GM18907 (cell line): ENCODE results near the gene SLX4.
"Not testable (repeated sequence)": the region's sequence is repeated elsewhere in the genome, so short reads cannot be mapped to it uniquely, and the experiment has no call there.

Experiments
- ATAC-seq: cut with Tn5 transposase; IDR thresholded peaks from one replicate; pipeline ENCODE4 v1.9.1; 2021; ENCODE audit warnings: mild to moderate bottlenecking, moderate library complexity; ENCODE audit not compliant: unreplicated experiment

The SLX4 gene

DNA sequence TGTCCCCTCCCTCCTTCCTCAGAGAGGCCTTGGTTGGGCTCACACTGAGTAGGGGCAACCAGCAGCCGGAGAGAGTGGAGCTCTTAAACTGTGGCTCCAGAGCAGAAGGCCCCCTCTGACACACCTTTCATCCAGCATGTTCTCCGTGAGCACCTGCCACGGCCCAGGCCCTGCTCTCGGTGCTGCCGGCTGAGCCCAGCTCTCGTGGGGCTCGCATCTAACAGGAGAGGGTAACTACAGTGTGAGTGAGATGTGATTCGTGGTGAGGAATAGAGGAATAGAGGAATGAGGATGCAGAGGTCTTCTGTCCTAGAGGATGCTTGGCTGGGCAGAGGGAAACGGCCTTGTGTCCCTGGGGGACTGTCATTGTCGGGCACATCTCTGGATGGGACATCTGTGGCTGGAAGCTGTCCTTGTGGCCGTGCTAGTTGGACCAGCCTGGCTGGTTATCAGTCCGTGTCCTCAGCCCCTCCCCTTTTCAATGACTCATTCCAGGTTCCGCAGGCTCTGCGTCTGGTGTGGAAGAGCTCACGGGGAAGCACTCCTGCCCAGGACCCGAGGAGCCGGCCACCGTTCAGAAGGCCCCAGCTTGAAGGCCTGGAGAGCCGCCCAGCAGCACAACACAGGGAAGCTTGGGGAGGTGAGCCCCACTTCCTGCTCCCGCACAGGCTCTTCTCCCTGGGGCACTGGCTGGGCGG is 31.1 kb upstream of the SLX4 start:
- no peak for ATAC-seq

DNA sequence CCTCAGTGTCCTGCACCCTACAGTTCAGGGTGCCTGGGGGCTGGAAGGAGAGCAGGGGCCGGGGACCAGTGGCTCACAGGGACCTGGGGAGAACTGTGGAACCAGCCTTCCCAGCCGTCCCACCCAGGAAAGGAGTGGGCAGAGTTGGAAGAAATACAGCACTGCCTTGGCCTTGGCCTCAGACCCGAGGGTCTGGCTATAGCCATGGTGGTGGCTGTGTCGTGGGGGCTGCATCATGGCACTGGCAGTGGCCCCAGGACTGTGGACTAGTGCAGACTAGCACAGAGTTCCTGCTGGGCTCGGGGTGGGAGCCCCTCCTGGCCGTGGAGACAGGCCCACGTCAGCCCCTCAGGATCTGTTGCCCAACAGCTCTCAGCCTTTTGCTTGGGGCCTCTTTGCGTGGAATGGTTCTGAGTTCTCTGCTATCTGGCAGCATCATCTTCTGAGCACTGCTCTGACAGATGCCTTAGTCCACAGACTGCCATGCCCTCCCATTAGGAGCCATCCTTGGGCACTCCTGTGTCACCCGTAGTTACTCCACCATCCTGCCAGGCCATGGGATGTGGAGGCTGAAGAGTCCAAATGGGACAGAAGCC is 30.5 kb upstream of the SLX4 start:
- ATAC-seq, result no peak

DNA sequence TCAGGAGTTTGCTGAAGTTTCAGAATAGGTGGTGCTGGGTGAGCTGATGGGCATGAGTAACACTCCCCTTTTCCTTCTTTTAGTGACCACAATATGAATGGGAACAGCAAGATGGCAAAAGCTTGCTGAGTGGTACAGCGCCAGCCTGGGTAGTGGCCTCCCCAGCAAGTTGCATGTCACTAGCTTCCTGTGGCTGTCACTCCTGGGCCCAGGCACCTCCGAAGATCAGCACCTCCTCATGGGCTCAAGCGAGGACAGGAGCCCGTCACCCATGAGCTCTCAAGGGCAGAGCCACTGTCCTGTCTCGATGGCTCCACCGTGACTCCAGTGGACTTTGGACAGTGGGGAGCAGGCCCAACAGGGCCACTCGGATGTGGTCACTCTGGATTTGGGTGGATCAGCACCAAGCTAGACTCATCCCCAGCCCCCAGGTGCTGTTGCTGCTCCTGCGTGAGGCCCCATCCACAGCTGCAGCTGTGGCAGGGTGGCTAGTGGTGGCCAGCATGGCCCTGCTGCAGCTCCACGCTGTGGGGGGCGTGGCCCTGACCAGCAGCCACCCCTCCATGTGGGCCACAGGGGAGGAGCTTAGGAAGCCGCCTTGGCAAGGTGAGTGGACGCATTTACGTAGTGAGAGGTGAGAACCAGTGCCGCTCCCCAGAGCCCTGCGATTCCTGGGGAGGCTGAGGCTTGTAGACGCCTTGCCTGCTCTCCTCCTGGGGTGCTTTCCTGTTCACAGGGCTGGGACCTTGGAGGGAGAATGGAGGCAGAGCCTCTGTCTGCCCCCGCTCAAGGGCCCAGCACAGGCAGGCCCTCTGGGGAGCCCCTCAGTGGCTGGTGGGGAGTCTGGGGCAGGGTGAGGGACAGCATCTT is 29.5 kb upstream of the SLX4 start:
- no peak for ATAC-seq

DNA sequence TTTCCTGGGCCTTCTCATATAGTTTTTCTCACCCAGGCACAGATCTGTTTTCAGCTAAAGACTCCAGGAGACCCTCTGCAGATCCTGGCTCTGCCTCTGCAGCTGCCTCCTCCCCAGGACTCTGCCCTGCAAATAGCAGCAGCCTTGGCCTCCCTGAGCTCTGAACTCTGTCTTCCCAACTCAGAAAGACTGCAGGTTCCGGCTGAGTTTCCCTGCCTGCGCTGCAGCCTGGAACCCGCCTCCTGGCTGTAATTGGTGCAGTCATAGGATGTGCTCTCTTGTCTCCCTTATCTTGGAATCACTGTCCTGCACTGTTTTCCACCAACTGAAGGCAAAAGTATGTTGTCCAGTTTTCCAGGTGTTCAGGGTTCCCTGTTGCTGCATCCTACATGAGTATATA is 28.8 kb upstream of the SLX4 start:
- no peak for ATAC-seq

DNA sequence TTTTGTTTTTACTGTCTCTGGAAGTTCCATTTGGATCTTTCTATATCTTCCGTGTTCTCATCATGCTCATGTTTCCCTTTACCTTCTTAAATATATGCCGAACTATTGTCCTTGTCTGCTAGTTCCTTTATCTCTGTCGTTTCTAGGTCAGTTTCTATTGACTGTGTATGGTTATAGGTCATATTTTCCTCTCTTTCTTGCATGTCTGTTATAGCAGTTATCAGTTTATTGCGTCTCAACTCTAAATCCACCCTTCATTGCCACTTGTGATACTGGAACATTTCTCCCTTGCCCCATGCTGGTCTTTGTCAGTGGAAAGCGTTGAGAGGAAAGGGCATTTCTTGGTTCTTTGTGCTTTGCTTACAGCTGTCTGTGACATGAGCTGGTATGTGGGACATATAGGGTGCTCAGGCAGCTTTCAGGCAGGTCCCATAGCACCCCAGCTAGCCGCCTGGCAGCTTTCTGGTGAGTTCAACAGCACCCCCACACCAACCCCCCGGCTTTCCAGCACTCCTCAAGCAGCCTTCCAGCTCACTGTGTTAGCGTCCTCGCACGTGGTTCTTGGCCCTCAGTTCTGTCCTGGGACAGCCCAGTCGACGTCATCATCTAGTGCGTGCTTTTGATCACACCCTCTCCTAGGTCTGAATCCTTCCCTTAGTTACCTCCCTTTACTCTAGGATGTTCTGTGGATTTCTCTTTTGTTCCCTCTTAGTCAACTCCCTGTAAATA is 27.7 kb upstream of the SLX4 start:
- ATAC-seq, result no peak

DNA sequence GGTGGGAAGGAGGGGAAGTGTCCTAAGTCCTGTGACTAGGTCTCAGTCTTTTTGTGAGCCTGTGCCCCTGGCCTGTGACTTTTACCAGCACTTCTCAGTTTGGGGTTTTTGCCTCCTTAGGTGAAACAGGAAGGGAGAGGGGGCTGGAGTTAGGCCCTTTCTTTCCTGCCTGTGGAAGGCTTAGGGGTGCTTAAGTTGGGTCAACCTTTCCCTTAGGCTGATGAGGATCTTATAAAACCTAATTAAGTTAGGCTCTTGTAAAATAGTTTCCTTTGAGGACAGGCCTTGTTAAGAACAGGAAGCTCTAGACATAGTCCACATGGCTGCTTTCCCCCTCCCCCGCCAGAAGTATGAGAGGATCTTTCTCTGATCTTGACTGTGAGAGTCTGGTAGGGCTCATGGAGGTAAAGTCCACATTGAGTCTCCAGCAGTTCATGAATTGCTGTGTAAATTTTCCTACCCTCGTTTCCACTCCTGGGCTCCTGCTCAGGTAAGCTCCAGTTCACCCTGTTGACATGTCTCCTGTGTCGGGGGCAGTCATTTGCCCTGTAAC is 26.0 kb upstream of the SLX4 start:
- no peak for ATAC-seq

DNA sequence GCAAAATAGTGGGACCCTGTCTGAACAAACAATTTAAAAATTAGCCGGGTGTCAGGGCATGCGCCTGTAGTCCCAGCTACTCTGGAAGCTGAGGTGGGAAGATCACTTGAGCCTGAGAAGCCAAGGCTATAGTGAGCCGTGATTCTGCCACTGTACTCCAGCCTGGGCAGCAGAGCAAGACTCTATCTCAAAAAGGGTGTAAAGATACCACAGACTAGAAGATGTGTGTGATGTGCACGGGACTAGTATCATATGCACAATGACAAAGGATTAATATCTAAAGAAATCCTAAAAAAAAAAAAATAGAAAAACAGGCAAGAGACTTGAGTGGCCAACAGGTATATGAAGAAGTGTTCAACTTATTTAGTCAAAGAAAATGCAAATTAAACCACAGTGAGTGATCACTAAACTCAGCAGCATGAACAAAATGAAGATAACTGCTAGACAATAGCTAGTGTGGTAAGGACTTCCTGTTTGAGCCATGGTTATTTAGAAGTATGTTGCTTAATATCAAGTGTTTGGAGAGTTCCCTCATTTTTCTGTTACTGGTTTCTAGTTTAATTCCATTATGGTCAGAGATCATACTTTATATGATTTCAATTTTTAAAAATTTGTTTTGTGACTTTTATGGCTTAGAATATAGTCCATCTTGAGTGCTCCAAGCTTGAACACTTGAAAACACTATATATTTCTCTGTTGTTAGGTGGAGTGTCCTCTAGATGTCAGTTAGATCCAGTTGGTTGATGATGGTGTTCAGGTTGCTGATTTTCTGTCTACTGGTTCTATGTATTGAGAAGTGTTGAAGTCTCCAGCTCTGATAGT is 14.7 kb upstream of the SLX4 start:
- peak; percentile 54 for ATAC-seq

DNA sequence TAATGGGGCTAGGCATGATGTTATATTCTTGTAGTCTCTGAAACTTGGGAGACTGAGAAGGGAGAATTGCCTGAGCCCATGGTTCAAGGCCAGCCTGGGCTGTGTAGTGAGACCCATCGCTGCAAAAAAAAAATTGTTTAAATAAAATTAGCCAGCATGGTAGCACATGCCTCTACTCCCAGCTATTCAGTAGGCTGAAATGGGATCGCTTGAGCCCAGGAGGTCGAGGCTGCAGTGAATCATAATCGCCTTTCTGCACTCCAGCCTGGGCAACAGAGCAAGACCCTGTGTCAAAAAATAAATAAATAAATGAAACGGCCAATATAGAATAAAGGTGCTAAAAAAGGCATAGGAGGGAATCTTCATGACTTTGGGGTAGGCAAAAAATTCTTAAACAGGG is 13.9 kb upstream of the SLX4 start:
- ATAC-seq, result no peak

DNA sequence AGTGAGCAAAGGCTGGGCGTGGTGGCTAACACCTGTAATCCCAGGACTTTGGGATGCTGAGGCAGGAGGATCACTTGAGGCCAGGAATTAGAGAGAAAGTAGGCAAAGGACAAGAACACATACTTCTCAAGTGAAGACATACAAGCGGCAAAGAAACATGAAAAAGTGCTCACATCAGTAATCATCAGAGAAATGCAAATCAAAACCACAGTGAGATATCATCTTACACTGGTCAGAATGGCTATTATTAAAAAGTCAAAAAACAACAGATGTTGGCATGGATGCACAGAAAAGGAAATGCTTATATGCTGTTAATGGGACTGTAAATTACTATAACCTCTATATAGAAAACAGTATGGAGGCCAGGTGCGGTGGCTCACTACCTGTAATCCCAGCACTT is 12.2 kb upstream of the SLX4 start:
- no peak for ATAC-seq

DNA sequence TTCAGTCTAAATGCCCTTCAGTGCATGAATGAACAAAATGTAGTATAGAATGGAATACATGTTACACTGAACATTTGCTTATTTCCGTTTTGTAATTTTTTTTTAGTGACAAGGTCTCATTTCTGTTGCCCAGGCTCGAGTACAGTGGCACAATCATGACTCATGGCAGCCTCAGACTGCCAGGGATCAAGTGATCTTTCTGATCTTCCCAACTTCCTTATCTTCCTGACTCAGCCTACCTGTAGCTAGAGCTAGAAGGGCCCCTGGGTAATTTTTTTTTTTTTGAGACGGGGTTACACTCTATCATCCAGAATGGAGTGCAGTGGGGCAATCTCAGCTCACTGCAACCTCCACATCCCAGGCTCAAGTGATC is 7.3 kb upstream of the SLX4 start:
- no peak for ATAC-seq

DNA sequence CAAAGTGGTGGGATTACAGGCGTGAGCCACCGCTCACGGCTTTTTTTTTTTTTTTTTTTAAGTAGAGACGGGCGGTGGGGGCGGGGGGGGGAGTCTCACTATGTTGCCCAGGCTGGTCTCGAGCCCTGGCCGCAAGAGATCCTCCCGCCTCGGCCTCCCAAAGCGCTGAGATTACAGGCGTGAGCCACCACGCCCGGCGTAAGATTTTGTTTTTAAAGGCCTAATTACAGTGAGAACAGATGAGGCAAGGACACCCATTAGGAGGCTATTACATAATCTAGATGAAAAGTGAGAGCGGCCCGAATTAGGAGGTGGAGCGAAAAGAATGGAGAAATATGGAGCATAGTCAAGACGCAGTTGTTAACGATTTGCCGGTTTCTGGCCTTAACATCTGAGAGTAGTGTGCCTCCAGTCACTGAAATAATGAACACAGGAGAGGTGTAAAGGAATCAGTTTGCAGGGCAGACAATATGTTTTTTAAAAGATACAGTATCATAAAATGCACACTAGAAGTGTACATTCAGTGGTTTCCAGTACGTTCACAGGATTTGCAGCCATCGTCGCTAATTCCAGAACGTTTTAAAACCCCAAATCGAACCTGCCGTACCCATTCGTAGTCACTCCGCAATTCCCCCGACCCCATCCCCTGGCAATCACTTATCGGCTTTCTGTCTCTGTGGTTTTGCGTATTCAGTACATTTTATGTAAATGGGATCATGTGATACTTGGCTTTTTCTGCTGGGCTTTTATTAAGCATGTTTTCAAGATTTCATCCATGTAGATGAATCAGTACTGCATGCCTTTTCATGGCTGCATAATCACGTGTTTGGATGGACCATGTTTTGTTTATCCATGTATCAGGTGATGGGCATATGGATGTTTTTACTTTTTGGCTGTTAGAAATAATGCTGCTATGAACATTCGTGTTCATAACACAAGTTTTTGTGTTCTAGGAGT is 1.4 kb upstream of the SLX4 start:
- no peak for ATAC-seq

DNA sequence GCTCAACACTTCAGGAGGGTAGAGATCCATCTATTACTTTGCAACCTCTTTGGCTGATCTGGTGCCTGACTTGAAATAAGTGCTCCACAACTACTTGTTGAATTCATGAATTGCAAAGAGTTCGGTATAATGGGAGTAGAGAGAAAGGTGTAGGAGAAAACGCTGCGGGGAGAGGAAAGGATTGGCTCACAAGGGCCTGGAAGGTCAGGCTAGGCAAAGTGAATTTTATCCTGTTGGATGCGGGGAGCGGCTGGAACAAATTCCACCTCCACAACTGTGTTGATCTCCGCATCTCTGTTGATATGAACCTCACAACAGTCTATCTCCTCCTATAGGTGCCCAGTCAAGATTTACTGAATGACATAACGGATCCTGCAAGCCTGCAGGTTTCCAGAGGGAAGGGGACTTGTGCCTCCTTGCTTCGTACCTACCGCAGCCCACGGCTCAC is 684 bp downstream of the SLX4 start:
- ATAC-seq, result peak; percentile 15

DNA sequence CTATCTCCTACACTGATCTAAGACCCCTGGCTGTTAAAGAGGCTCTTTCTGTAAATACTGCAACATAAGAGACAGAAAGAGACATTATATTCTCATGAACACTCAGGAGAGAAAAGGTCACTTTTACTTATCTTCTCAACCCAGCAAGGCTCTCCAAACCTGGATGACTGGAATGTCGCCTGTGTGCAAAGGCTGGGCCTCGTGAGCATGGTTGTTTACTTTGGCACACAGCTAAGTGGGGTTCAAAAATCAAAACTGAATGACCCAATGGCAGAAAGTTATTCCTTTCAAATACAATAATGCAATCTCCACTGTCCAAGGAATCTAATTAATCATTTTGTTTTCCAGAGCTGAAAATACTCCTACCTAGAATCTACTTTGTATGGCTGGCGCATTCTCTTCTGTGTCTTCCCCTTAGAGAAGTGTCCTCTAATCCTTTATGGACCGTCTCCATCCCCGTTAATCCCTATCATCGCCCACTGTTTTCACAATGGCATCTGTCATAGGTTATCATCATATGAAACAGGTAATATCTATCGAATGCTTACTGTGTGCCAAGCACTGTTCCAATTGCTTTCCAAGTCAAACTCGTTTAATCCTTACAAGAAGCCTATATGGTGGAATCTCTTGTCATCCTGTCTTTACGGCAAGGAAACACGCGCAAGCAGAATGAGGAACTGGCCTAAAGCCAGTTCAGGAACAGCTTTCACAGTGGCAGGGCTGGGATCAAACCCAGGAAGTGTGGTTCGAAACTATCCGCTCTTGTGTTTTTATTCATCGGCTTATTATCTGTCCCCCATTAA is 1.3 kb downstream of the SLX4 start:
- ATAC-seq, result no peak

DNA sequence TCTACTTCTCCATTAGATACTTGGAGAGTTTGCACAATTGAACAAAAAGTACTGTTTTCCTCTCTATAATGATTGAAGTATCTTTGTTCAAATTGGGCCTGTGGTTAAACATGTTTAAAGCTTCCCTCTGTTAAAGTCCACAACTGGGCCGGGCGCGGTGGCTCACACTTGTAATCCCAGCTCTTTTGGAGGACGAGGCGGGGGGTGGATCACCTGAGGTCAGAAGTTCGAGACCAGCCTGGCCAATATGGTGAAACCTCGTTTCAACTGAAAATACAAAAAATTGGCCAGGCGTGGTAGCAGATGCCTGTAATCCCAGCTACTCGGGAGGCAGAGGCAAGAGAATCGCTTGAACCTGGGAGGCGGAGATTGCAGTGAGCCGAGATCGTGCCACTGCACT is 2.4 kb downstream of the SLX4 start:
- not testable (repeated sequence) for ATAC-seq

DNA sequence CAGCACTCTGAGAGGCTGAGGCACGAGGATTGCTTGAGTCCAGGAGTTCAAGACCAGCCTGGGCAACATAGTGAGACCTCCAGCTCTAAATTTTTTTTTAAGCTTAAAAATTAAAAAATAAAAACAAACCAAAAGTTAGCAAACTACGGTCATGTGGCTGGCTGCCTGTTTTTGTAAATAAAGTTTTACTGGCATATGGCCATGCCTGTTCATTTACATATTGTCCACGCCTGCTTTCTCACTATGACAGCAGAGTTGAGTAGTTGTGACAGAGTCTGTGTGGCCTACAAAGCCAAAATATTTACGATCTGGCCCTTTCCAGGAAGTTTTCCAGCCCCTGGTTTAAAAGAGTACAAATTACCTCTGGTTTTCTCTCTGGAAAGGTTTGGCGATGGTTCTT is 3.3 kb downstream of the SLX4 start:
- ATAC-seq, result no peak

DNA sequence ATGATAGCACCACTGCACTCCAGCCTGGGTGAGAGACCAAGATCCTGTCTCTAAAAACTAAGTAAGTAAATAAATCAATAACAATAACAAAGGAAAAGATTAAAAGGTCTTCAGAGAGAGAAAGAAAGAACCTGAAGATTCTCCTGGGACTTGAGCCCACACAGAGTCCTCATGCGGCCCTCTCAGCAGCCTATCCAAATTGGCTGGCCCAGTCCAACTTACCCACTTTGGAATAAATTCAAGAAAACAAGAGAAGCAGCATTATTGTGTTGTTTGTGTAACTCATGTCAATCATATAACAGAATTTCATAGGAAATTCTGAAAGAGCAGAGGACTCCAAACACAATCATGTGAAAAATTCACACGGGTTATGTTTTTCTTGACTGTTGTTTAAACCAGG is 3.8 kb downstream of the SLX4 start:
- no peak for ATAC-seq

DNA sequence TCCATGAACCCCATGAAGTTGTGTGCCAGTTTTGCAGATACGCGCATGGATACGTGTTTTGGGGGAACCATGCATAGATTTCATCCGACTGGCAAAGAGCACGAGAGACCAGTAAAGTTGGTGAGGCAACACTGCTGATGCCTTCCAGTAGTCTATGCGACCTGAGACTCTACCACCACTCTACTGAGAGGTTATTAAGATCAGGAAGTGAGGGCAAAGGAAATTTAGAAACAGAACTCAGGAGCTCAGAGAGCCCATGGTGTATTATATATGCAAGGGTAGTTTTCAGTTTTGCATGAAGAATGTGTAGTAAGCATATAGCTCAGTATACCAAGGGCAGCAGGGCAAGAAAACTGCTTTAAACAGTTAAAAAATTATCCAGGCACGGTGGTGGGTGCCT is 4.2 kb downstream of the SLX4 start:
- ATAC-seq, result no peak

DNA sequence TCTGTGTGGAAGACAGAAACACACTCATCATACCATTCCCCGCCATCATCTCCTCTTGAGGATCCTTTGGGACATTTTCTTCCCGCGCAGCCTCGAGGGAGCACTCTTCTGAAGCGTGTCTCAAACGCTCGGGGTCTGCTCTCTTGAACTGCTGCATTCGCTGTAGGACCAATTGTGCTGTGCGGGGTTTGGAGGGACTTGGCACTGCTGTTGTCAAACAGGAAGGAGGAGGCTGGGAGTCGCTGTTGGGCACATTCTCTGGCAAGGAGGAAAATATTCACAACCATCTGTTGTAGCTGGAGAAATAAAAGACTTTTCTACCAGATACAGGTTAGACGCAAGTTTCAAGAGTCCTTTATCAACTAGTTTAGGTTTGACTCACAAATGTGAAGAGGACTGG is 5.0 kb downstream of the SLX4 start:
- no peak for ATAC-seq
